T-helper 1 cell treated with Interleukin-12 subunit alpha and Interleukin-12 subunit beta and Interleukin-4 antibody, amounts not matched to agents 30 ng/mL and 1 ng/mL, for 36 hours (primary cell): ENCODE data around the gene PAQR9. TPM values are rescaled to one million over a fixed set of nuclear protein-coding genes. Genes with fewer than 3 reads are reported as not detected.

ENCODE experiments used
- intact Hi-C: fragments of 100-400 bp; cut with micrococcal nuclease; formaldehyde crosslinking; loops from one replicate; pipeline ENCODE4 v1.15.1; 2024
- total RNA-seq: library from RNA; stranded (reverse); gene quantifications from 2 replicates; pipeline ENCODE4 v1.2.3, GENCODE V29; 2022

Gene PAQR9
- total RNA-seq, 1 donor from 2014 or later, result not detected

DNA sequence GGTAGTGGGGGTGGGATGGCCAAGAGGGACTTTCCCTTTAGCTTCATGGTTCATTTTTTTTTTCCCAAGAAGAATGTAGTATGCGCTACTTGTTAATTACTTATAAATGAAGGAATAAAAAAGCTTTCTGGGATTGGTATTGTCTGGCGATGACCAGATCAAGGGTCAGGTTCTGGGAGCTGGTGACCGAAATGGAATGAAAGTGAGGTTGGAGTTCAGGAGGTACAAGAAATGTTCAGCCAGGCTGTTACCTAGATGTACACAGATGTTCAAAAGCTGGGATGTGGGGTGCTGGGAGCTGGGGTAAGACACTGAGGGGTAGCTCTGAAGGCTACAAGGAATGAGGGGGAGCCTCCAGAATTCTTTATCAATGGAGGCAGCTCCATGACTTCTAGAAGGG, 20.8 kb upstream of the PAQR9 start:
- intact Hi-C loops, result no loop called here

DNA sequence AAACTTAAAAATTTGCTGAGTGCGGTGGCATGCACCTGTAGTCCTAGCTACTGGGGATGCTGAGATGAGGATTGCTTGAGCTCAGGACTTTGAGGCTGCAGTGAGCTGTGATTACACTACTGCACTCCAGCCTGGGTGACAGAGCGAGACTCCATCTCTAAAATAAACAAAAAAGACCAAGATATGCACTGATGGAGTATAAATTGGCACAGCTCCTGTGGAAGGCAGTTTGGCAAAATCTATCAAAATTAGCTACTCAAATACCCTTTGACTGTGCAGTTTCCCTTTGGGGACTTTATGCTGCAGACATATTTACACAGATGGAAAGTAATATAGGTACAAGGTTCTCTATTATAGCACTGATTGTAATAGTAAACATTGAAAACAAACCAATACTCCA, 19.8 kb upstream of the PAQR9 start:
- intact Hi-C loops, result no loop called here

DNA sequence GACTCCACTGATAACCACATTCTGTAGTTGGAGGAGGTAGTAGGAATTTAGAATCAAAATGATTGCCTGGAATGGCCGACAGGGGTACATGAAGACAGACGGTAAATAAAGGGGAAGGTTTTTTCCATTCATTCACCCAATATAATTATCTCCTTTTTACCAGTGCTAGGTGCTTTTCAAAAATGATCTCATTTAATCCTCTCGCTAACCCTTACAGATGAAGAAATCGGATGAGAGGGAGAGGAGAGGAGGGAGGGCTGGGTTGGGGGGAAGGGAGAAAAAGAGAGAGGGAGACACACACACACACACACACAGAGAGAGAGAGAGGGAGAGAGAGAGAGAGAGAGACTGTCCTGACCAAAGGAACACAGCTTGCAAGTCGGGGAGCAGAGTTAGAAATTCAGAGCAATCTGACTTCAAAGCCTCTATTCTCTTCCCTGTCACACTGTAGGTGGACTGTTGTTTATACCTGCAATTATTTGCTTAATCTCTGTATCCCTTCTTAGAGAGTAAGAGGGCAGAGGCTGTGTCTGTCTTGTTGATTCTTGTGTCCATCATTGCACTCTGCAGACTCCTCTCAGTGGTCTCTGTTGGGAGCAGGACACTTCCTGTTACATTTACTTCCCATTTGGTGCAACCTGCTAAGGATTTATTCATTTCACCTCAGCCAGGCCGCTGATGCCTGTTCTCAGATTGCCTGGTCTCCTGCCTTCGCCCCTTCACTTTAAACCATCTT, 18.7 kb upstream of the PAQR9 start:
- intact Hi-C loops, result no loop called here

DNA sequence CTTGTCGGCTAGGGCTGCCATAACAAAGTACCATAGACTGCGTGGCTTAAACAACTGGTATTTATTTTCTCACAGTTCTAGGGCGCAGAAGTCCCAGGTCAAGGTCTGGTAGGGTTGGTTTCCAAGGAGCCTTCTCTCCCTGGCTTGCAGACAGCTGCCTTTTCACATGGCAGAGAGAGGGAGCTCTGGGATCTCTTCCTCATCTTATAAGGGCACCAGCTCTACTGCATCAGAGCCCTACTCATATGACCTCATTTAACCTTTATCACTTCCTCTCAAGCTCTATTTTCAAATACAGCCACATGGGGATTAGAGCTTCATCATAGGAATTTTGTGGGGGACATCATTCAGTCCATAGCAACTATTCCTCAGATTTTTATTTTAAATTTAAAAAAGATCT, 17.6 kb upstream of the PAQR9 start:
- intact Hi-C loops, result no loop called here

DNA sequence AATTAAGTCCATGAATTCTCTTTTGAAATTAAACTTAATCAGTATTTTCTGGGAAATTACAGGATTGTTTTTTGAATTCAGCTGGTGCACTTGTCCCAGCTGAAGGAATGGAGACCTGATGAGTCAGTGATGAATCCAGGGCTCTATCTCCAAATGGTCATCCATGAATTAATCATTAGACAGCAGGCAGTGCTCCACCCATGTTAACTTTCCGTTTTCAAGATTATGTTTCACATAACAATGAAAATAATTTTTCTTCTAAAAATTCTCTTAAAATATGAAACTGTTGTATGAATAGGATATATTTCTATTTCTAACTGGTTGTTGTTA, 13.9 kb upstream of the PAQR9 start:
- intact Hi-C loops, result no loop called here

DNA sequence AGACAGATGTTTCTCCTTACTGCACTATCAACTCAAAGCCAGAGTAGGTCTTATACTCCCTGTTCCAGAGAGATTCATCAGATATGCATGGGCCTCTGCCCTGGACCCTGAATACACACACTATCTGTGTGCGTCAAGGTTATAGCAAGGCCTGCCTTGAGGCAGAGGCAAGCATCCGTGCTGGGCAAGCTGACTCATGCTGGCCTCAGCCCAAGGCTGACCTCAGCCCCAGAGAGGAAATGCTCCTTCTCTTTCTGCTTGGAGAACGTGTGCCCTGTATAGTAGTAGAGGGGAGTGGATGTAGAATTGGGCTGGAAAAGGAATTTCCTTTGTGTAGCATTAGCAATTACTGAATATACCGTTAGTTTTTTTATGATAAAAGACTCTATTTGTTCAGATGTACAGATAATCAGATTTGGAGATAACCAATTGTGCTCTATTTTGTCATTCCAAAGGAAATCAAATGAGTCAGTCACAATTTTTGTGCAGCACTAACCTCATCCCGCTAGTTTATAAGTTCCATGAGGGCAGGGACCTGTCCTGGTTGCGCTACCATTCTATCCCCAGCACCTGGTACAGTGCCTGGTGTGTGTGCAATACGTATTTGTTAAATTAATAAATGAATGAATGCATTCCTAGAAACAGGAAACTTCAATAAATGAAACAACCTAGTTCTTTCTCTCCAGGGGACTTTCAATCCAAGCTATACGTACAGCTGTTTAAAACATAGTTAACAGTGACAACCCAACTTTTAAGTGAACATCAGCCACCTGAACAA, 13.3 kb upstream of the PAQR9 start:
- intact Hi-C loops, result no loop called here

DNA sequence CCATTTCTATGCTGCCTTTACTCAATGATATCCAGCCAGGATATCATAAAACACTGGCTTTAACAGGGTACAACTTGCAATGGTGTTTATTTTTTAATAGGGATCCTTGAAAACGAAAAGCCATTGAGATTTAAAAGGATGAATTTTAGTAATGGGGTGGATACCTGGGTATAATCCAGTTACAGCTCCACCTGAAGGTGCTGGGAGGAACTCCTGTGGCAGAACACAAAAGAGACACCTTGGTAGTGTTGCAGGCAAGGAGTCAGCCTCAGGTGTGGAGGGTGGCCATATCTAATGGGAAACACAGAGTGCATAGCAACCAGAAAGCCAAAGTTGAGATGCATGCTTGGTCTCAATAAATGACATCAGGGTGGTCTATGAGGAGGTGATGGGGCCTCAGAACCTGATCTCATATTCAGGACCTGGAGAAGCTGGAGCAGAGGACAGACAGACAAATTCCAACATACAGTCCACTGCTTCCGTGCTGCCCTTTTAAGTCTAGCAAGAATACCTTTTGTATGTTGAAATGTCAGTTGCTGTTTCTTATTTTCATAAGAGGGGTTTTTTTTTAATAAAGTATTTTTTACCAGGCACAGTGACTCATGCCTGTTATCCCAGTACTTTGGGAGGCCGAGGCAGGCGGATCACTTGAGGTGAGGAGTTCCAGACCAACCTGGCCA, 12.0 kb upstream of the PAQR9 start:
- intact Hi-C loops, result no loop called here

DNA sequence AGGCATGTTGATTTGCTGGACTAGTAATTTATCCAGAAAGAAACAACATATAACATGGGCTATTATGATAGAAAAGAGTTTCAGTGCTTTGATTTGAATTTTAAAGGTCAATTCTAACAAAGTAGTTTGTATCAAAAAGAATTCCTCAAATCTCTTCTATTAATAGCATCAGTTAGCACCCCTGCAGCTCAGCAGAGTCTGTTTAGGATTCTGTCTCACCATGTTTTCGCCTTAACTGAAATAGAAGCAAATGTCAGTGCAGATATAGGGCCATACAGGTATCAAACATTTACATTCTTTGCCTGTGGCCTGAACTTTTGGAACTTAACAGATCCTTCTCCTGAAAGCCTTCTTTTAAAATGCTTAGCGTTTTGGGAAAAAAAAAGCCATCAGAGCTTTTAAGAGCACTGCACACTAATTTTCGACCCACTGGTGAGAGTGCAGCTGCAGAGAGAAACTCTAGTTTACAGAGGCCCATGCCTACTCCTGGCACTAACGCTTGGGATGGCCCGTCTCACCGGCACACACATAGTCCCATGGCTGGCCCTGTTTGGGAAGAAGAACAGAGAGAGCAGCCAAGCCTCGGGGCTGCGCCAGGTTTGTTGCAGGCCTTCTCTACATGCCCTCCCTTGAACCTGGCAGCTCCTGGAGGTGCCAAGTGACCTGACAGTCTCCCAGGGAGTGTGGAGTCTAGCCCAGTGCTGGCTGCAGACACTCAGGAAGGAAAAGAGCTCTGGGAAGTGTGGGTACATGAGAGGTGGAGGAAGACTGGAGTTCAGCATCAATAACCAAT, 9.9 kb upstream of the PAQR9 start:
- intact Hi-C loops, result no loop called here

DNA sequence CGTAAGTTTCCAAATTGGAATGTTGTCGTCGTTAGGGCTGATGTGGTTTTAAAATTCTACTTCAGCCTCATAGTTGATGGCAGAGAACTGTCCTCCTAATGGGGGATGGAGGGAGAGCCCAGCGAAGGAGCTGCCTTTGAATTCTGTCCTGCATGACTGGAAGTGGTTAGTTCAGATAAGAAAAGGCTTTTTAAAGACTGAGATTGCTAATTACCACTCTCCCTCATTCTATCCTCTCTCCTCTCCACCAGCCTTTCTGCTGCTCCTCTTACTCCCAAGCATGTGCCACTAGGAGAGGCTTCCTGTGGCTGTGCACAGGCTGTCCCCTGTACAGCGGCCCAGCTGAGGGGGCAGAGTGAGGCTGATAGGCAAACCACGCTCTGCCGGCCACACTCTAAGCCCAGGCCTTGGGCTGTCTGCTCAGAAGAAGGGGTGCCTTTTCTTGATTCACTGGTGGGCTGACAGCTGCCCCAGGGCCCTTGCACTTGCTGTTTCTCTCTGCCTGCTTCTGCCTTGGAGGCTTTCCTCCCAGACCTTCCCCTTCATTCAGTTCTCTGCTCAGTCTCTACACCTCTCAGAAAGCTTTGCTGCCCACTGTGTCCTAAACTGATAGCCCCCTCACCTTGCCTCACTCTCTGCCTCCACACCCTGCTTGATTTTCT, 8.7 kb upstream of the PAQR9 start:
- intact Hi-C loops, result no loop called here

DNA sequence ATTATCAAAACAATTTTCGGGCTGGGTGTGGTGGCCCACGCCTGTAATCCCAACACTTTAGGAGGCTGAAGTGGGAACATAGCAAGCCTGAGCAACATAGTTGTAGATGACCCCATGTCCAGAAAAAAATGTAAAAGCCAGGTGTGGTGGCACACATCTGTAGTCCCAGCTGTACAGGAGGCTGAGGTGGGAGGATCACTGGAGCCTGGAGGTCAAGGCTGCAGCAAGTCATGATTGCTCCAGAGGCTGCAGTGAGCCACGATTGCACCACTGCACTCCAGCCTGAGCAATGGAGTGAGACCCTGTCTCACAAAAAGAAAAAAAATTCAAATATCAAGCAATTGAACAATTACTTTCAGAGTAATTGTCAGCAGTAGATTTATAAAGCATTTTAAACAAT, 8.0 kb upstream of the PAQR9 start:
- intact Hi-C loops, result no loop called here

DNA sequence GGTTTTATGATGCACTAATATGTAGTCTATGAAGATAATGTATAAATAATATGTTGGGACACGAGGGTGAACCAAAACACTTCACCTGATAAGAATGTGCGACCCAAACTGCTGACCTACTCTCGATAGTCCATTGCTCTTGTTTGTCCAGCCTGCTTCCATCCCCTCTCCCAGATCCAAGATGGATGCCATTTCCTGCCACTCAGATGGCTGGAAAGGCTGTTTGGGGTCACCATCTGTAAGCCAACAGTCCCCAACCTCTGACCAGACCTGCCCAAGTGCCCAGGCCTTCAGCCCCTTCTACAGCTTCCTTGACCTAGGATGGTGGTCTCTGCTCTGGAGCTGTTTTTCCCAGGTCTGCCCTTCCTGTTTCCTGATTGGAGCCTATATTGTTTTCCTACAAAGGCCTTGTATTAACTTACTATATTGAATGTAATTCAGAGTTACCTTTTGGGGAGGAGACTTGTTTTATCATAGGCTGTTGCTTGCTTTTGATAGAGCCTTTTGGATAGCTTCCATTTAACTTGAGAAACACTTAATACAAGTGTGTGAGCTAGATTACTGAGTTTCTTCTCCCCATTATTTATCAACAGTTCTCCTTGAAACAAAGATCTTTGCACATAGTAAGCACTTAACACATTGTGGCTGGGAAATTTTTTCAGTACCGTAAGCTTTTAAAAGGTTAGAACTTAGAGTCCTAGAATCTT, 5.0 kb upstream of the PAQR9 start:
- intact Hi-C loops, result no loop called here

DNA sequence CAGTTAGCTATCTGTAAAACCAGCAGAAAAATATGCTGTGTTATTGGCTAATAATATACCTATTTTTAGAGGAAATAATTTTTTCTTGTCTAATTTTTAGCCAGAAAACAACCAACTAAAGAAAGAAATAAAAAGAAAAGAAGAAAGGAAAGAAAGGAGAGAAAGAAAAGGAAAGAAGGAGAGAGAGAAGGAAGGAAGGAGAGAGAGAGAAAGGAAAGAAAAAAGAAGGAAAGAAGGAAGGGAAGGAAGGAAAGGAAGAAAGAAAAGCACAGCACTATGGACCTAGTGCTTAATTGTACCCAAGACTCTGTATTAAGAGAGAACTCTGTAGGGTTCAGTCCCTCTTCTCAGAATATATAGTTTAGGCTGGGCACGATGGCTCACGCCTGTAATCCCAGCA, 3.3 kb upstream of the PAQR9 start:
- intact Hi-C loops, result no loop called here

DNA sequence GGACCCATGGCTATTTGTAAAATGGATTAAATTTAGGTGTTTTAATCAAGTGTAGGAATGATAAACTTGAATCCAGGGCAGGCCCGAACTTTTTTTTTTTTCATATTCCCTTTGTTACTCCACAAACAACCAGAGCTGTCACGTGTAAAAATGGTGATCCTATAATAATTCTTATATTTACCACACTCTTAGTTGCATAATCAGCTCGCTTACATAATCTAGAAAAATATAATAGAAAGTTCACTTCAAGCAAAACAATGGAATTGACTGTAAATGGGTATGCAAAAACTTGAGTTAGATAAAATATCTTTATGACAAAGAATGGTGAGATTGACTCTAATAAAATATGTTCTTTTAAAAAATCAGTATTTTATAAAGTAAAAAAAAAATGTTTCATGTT, 2.1 kb upstream of the PAQR9 start:
- intact Hi-C loops, result no loop called here

DNA sequence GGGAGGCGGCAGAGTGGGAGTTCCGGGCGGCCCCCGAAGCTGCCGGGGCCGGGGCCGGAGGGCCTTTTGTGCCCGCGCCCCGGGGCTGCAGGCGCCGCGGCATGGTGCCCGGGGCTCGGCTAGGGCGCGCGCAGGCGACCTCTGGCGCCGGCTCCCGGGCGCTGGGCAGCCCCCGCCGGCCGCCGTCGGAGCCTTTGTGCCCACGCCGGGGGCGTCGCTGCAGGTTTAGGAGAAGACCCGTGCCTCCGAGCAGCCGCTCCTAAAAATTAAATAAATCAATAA, 299 bp downstream of the PAQR9 start:
- intact Hi-C loops, result no loop called here

DNA sequence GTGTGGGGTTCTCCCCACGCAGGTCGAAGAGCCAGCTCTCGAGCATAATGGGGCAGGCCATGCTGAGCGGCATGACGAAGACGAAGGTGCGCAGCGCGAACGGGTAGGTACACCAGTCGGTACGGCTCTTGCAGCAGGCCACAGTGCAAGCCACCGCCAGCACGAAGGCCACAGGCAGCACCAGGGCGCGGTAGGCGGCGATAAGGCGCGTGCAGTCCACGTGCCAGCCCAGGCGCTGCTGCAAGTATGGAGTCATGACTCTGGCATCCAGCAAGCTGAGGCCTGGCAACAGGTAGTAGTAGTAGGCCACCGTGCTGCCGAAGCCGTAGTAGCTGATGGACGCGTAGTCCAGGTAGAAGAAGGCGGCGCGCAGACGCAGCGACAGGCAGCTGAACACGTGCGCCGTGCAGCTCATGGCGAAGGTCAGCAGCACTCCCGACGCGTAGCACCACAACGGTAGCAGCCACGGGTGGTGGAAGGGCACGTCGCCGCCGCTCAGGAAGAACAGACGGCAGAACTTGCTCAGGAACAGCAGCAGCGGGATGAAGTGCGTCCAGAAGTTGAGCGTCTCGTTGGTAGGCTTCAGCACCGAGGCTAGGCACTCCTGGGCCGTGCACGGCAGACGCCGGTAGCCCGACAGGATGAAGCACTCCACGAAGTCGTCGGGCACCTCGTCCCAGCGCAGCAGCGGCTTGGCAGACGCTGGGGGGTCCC, 797 bp downstream of the PAQR9 start:
- intact Hi-C loops, result no loop called here

DNA sequence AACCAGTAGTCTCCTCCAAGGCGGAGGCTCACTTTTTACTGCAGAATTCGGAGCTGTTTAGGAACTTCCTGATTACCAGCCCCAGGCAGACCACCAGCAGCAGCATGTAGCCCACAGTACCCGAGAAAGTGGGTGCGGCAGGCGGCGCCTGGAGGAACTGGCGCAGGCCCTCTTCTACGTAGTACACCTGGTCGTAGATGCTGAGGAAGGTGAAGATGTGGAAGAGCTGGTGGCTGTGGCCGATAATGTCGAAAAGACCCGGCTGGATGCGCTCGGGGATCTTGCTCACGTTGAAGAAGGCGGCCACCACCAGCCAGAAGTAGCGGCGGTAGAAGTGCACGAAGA, 1.3 kb downstream of the PAQR9 start:
- intact Hi-C loops, result no loop called here

DNA sequence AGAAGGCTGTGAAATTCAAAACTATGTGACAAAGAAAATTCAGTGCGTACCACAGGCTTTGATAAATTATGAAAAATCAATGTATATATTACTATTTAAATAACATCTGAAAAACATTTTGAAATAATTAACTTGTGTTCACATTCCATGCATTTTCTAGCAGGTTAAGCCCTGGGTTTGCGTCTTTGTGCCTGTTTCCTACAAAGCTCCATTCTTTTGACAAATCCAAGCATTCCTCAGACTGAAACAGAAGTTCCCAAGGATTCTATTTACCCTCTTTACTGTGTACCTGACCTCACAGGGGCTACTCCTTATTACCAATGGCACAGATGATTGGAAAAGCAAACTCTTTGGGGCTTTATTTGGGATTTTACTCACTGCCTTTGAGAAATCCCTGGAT, 1.9 kb downstream of the PAQR9 start:
- intact Hi-C loops, result no loop called here

DNA sequence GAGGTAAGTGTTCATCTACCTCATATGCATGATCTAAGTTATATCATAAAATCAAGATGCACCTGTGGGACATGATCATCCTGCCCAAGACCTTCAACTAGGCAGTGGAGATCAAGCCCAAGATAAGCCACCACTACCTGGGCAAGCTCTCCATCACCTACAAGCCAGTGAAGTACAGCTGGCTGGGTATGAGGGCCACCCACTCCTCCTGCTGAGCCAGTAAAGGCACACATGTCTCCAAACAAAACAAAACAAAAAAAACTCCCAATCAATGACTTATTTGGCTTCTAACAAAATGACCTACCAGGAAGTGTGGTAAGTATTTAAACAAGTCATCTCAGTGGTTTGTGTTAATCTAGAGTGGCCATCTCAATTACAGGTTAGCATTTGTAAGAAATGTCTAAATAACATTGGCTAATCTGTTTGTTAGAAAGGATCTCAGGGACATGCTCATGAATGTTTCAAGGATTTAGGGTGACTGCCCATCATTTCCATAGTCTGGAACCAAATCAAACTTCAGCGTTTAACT, 3.1 kb downstream of the PAQR9 start:
- intact Hi-C loops, result no loop called here

DNA sequence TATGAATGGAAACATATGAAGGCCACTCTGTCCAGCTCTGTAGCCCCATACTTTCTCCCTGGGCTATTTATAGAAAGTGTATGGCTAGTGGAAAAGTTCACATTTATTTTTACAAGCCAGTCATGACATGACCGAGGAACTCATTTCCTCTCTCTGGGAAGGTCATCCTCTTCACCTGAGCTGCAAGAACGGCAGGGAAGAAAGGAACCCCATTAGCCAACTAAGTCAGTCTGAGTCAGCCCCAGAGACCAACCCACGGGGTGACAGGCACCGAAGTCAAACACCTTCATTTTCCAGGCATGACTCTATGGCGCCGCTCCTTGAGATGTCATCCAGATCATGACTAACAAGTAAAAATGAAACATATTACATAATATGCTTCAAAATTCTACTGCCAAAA, 4.8 kb downstream of the PAQR9 start:
- intact Hi-C loops, result no loop called here

DNA sequence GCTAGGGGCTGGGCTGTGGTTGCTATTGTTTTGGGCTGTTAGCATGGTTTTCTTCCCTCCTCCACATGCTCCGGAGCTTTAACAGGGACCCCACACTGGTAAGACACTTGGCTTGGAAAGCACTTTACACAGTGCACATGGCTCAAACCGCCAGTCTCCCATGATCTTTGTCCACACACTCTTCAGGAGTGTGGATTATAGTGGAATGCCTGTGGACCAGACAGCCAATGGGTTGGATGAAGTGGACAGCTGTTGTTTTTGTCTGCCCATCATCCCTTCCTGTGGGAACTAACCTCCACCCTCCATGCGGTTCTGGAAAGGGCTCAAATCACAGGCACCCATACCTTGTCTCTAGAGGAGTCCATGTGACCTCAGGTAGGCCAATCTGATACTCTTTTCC, 10.0 kb downstream of the PAQR9 start:
- intact Hi-C loops, result no loop called here
